ENCODE results near the gene RBMS1. TPM values are rescaled to one million over a fixed set of nuclear protein-coding genes. Genes with fewer than 3 reads are reported as not detected.
"Not testable (repeated sequence)": the region's sequence is repeated elsewhere in the genome, so short reads cannot be mapped to it uniquely, and the experiment has no call there.

Gene RBMS1
- total RNA-seq, 2 donors from 2014 or later, result 109 to 125 TPM

GRCh38 chr2:160376576-160376975 is 117.0 kb downstream of the RBMS1 start:
- intact Hi-C loops (cut with DNase I), result no loop called here

GRCh38 chr2:160375802-160376469 is 117.7 kb downstream of the RBMS1 start:
- DNase-seq (ENCODE audit: low spot score), result no peak
- intact Hi-C loops (cut with DNase I), result no loop called here

More at GRCh38 chr2:160376576-160376975, 117.0 kb downstream of the RBMS1 start:
- no peak for DNase-seq (ENCODE audit: low spot score)

GRCh38 chr2:160375037-160375436 is 118.6 kb downstream of the RBMS1 start:
- DNase-seq (ENCODE audit: low spot score), result no peak
- intact Hi-C loops (cut with DNase I), result no loop called here

- intact Hi-C loops (cut with DNase I), result no loop called here
- DNase-seq (ENCODE audit: low spot score), result no peak
Measured at GRCh38 chr2:160373666-160374065, 119.9 kb downstream of the RBMS1 start.

- intact Hi-C loops (cut with DNase I), result no loop called here
- no peak for DNase-seq (ENCODE audit: low spot score)
Measured at GRCh38 chr2:160373263-160373662, 120.3 kb downstream of the RBMS1 start.

- no peak for DNase-seq (ENCODE audit: low spot score)
- intact Hi-C loops (cut with DNase I), result no loop called here
Measured at GRCh38 chr2:160372585-160372984, 121.0 kb downstream of the RBMS1 start.

GRCh38 chr2:160372010-160372356 is 121.6 kb downstream of the RBMS1 start:
- DNase-seq (ENCODE audit: low spot score), result no peak
- intact Hi-C loops (cut with DNase I), result no loop called here

- intact Hi-C loops (cut with DNase I), result no loop called here
- DNase-seq (ENCODE audit: low spot score), result no peak
Measured at GRCh38 chr2:160371251-160372009, 122.2 kb downstream of the RBMS1 start.

GRCh38 chr2:160368988-160369930 is 124.3 kb downstream of the RBMS1 start:
- no peak for DNase-seq (ENCODE audit: low spot score)
- intact Hi-C loops (cut with DNase I), result no loop called here

GRCh38 chr2:160367887-160368286 is 125.7 kb downstream of the RBMS1 start:
- intact Hi-C loops (cut with DNase I), result no loop called here
- no peak for DNase-seq (ENCODE audit: low spot score)

GRCh38 chr2:160367139-160367538 is 126.5 kb downstream of the RBMS1 start:
- DNase-seq (ENCODE audit: low spot score); intact Hi-C loops (cut with DNase I): not testable (repeated sequence)

GRCh38 chr2:160366474-160366873 is 127.1 kb downstream of the RBMS1 start:
- intact Hi-C loops (cut with DNase I), result no loop called here
- DNase-seq (ENCODE audit: low spot score), result no peak

- DNase-seq (ENCODE audit: low spot score), result peak; percentile 90
- intact Hi-C loops (cut with DNase I), result no loop called here
Measured at GRCh38 chr2:160365716-160366367, 127.8 kb downstream of the RBMS1 start.

GRCh38 chr2:160364364-160364763 is 129.2 kb downstream of the RBMS1 start:
- no peak for DNase-seq (ENCODE audit: low spot score)
- intact Hi-C loops (cut with DNase I), result no loop called here

GRCh38 chr2:160363961-160364360 is 129.6 kb downstream of the RBMS1 start:
- DNase-seq (ENCODE audit: low spot score), result no peak
- intact Hi-C loops (cut with DNase I), result no loop called here

GRCh38 chr2:160363055-160363454 is 130.6 kb downstream of the RBMS1 start:
- intact Hi-C loops (cut with DNase I), result no loop called here
- no peak for DNase-seq (ENCODE audit: low spot score)

GRCh38 chr2:160362541-160362940 is 131.1 kb downstream of the RBMS1 start:
- intact Hi-C loops (cut with DNase I), result no loop called here
- DNase-seq (ENCODE audit: low spot score), result no peak

GRCh38 chr2:160362018-160362417 is 131.6 kb downstream of the RBMS1 start:
- DNase-seq (ENCODE audit: low spot score), result no peak
- intact Hi-C loops (cut with DNase I), result no loop called here

GRCh38 chr2:160360089-160360757 is 133.4 kb downstream of the RBMS1 start:
- no peak for DNase-seq (ENCODE audit: low spot score)
- intact Hi-C loops (cut with DNase I), result no loop called here

Measured in posterior vena cava (tissue), 2 donors.